Measurements from ENCODE around the gene PRDX6.

Gene PRDX6

GRCh38 chr1:173523329-173523728 is 46.2 kb downstream of the PRDX6 start:
- no peak for TF ChIP-seq CTCF (IDR thresholded peaks at IDR 0.05; ENCODE audit: insufficient read depth, low read length, missing control alignments)
- no peak overlapping the region for H3K4me3 ChIP-seq (ENCODE audit: low read depth, low read length)
- POLR2A ChIA-PET: no interaction called here
- DNase-seq (ENCODE audit: low read depth, low spot score): no peak
- CTCF ChIA-PET: no interaction called here

- no peak overlapping the region for H3K4me3 ChIP-seq (ENCODE audit: low read depth, low read length)
- TF ChIP-seq CTCF (IDR thresholded peaks at IDR 0.05; ENCODE audit: insufficient read depth, low read length, missing control alignments): no peak
- POLR2A ChIA-PET: no interaction called here
- no peak for DNase-seq (ENCODE audit: low read depth, low spot score)
- CTCF ChIA-PET: no interaction called here
These were observed 48.8 kb downstream of the PRDX6 start for GRCh38 chr1:173525926-173526325.

- DNase-seq (ENCODE audit: low read depth, low spot score): no peak
- ChIA-PET CTCF (no interaction called here), POLR2A (no interaction called here)
- TF ChIP-seq CTCF (IDR thresholded peaks at IDR 0.05; ENCODE audit: insufficient read depth, low read length, missing control alignments): no peak
- no peak overlapping the region for H3K4me3 ChIP-seq (ENCODE audit: low read depth, low read length)
These were observed 50.2 kb downstream of the PRDX6 start for GRCh38 chr1:173527151-173527826.

- POLR2A ChIA-PET: no interaction called here
- no peak for TF ChIP-seq CTCF (IDR thresholded peaks at IDR 0.05; ENCODE audit: insufficient read depth, low read length, missing control alignments)
These were observed 52.0 kb downstream of the PRDX6 start for GRCh38 chr1:173529106-173529505.

GRCh38 chr1:173530795-173531693 is 53.9 kb downstream of the PRDX6 start:
- no peak for TF ChIP-seq CTCF (IDR thresholded peaks at IDR 0.05; ENCODE audit: insufficient read depth, low read length, missing control alignments)
- POLR2A ChIA-PET: no interaction called here
- CTCF ChIA-PET: no interaction called here
- DNase-seq (ENCODE audit: low read depth, low spot score): no peak
- H3K4me3 ChIP-seq (ENCODE audit: low read depth, low read length): no peak overlapping the region

More at GRCh38 chr1:173529106-173529505, 52.0 kb downstream of the PRDX6 start:
- CTCF ChIA-PET: no interaction called here
- DNase-seq (ENCODE audit: low read depth, low spot score): no peak
- no peak overlapping the region for H3K4me3 ChIP-seq (ENCODE audit: low read depth, low read length)

GRCh38 chr1:173532237-173532636 is 55.1 kb downstream of the PRDX6 start:
- TF ChIP-seq CTCF (IDR thresholded peaks at IDR 0.05; ENCODE audit: insufficient read depth, low read length, missing control alignments): no peak
- H3K4me3 ChIP-seq (ENCODE audit: low read depth, low read length): no peak overlapping the region
- CTCF ChIA-PET: no interaction called here
- DNase-seq (ENCODE audit: low read depth, low spot score): no peak
- POLR2A ChIA-PET: no interaction called here

Data from AG04449 (cell line).